Measurements from ENCODE around the gene BMP6.

The BMP6 gene

DNA sequence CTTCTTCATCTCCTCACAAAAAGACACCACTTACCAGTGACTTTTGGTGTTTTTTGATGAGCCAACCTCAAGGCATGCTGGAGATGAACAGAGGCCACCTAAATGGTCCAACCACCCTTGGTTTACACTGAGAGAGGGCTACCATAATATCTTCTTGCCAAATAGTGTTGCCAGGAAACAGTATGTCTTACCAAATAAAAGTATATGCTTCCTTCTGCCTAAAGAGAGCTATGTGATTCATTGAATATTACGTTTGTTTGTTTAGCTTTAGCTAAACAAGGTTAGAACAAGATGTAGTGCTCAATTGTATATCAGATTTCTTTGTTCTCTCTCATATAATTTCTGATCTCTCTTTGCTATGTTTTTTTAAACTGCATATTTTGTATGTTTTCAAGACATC lies 40.6 kb upstream of the BMP6 start:
- DNase-seq (ENCODE audit: low read depth): no peak
- H3K4me3 ChIP-seq (ENCODE audit: control insufficient read depth, low read depth, low read length): no peak overlapping the region
- TF ChIP-seq CTCF (conservative IDR thresholded peaks at IDR 0.05; ENCODE audit: control insufficient read depth, insufficient read depth, low read depth, low read length): no peak

DNA sequence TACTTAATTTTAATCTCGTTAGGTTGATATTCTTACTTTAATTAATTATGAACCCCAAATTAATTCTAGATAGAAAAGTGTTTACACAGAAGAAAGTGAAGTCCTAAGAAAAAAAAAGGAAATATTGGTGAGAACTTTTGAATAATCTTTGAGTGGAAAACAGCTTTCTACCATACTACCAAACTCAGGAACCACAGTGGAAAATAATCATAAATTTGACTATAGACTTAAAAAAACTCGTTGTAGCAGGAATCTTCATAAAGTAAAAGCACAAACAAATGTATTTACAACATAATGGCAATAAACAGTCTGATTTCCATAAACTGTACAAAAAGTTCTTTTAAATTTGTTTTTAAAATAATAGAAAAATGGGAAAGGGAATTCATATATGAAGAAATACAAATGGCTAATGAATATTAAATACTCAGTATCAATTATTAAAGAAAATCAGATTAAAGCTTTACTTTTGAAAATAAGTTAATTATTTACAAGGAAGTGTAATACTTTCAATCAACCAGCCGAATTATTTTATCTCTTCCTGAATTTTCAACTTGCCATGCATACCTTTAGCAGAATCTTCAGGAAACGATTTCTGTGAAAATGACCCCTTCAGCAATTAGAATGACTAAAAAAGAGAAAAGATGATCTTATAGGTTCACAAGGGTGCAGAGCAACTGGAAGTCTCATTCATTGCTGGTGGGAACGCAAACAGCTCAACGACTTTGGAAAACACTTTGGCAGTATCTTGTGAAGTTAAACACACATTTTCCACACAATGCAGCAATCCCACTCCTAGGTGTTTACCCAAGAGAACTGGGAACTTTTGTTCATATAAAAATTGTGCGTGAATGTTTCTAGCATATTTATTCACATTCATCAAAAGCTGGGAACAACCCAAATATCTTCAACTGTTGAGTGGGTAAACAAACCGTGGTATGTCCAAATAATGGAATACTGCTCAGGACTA lies 38.5 kb upstream of the BMP6 start:
- no peak for TF ChIP-seq CTCF (conservative IDR thresholded peaks at IDR 0.05; ENCODE audit: control insufficient read depth, insufficient read depth, low read depth, low read length)
- no peak for DNase-seq (ENCODE audit: low read depth)
- no peak overlapping the region for H3K4me3 ChIP-seq (ENCODE audit: control insufficient read depth, low read depth, low read length)

GRCh38 chr6:7691021-7691420 lies 34.9 kb upstream of the BMP6 start:
- H3K4me3 ChIP-seq (ENCODE audit: control insufficient read depth, low read depth, low read length): no peak overlapping the region
- no peak for DNase-seq (ENCODE audit: low read depth)
- TF ChIP-seq CTCF (conservative IDR thresholded peaks at IDR 0.05; ENCODE audit: control insufficient read depth, insufficient read depth, low read depth, low read length): no peak

DNA sequence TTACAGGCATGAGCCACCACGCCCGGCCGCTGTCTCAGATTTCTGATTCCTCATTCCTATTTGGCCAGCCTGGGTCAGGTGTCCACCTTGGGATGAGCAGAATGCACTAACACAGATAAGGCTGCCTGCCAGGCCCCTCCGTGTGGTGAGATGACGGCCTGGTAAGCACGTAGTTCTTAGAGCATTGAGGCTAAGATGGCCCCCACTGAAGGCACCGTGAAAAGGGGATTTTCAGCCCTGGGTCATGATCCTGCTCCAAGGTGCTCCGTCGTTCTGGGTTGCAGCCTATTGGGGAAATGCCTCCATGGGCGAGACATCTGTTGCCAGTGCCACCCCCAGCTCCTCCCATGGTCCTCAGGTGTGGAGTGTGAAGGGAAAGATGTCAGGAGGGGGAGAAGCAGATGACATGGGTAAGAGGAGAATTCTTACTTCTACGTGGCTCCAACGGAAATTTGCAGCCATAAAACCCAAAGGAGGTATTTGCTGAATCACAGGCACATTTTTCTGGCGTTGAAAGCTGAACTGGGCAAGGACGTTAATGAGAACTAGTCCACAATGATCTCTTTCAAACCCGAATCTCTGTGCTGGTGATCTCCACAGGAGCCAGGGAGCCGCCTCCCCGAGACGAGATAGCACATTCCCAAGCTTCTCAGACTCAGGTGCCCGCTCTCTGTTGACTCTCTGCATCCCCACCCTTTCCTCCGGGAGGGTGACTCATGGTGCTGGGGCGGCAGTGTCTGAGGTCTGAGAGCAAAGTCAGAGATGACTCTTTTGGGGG lies 34.0 kb upstream of the BMP6 start:
- no peak for TF ChIP-seq CTCF (conservative IDR thresholded peaks at IDR 0.05; ENCODE audit: control insufficient read depth, insufficient read depth, low read depth, low read length)
- peak; percentile 77 for DNase-seq (ENCODE audit: low read depth)

DNA sequence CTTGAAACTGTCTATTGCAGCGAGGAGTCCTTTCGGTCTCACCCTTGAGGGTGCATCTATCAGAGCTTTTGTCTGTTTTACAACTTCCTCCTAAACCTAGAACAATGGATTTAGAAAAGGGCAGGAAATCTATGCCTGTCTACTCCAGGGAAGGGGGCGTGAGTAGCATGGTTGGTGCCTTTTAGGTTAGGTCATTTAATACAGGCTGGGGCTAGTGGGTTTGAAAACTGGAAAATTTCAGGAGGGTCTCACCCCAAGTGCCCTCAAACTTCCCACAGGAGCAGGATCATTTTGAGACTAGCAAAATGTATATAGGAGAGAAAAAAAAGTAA lies 33.5 kb upstream of the BMP6 start:
- H3K4me3 ChIP-seq (ENCODE audit: control insufficient read depth, low read depth, low read length): no peak overlapping the region
- no peak for TF ChIP-seq CTCF (conservative IDR thresholded peaks at IDR 0.05; ENCODE audit: control insufficient read depth, insufficient read depth, low read depth, low read length)
- DNase-seq (ENCODE audit: low read depth): no peak

More for the DNA sequence above, 34.0 kb upstream of the BMP6 start:
- H3K4me3 ChIP-seq (ENCODE audit: control insufficient read depth, low read depth, low read length): no peak overlapping the region

- TF ChIP-seq CTCF (conservative IDR thresholded peaks at IDR 0.05; ENCODE audit: control insufficient read depth, insufficient read depth, low read depth, low read length): no peak
- no peak overlapping the region for H3K4me3 ChIP-seq (ENCODE audit: control insufficient read depth, low read depth, low read length)
- no peak for DNase-seq (ENCODE audit: low read depth)
Observed at GRCh38 chr6:7693827-7694226, 32.1 kb upstream of the BMP6 start.

All from fibroblast of mammary gland (primary cell).